AML-193 (cell line): ENCODE results near the gene SPAAR.
"Not testable (repeated sequence)": the region's sequence is repeated elsewhere in the genome, so short reads cannot be mapped to it uniquely, and the experiment has no call there.

Experiments
- DNase-seq, 2 experiments: peaks; one replicate each; lab custom pipeline; 2025; lab: John Stamatoyannopoulos, UW

The SPAAR gene

GRCh38 chr9:35923598-35923926 lies 14.3 kb downstream of the SPAAR start:
- DNase-seq: no peak

- DNase-seq: no peak
These were observed 14.9 kb downstream of the SPAAR start for GRCh38 chr9:35923927-35924763.

- DNase-seq: no peak
These were observed 19.5 kb downstream of the SPAAR start for GRCh38 chr9:35928591-35929452.

GRCh38 chr9:35929453-35929718 lies 20.1 kb downstream of the SPAAR start:
- no peak for DNase-seq

GRCh38 chr9:35930521-35930920 lies 21.2 kb downstream of the SPAAR start:
- DNase-seq: no peak

GRCh38 chr9:35930989-35931388 lies 21.7 kb downstream of the SPAAR start:
- DNase-seq: no peak

GRCh38 chr9:35932735-35933134 lies 23.4 kb downstream of the SPAAR start:
- no peak for DNase-seq

GRCh38 chr9:35933550-35934067 lies 24.3 kb downstream of the SPAAR start:
- no peak for DNase-seq

- DNase-seq: not testable (repeated sequence)
These were observed 24.8 kb downstream of the SPAAR start for GRCh38 chr9:35934069-35934468.

GRCh38 chr9:35935261-35935660 lies 26.0 kb downstream of the SPAAR start:
- no peak for DNase-seq

GRCh38 chr9:35935755-35936509 lies 26.6 kb downstream of the SPAAR start:
- DNase-seq: no peak

- DNase-seq: no peak
These were observed 27.9 kb downstream of the SPAAR start for GRCh38 chr9:35937227-35937626.

GRCh38 chr9:35938474-35939356 lies 29.4 kb downstream of the SPAAR start:
- DNase-seq: no peak

GRCh38 chr9:35939679-35940250 lies 30.5 kb downstream of the SPAAR start:
- DNase-seq: no peak

- DNase-seq: no peak
These were observed 31.4 kb downstream of the SPAAR start for GRCh38 chr9:35940458-35941407.

GRCh38 chr9:35942286-35942685 lies 33.0 kb downstream of the SPAAR start:
- DNase-seq: no peak

GRCh38 chr9:35944173-35944572 lies 34.9 kb downstream of the SPAAR start:
- no peak for DNase-seq

- no peak for DNase-seq
These were observed 35.6 kb downstream of the SPAAR start for GRCh38 chr9:35944841-35945240.

GRCh38 chr9:35945341-35946018 lies 36.2 kb downstream of the SPAAR start:
- DNase-seq: peak; percentile 54 to 61
